Smooth muscle cell (in vitro differentiated cells): Measurements from ENCODE around the gene TMEM245. TPM values are rescaled to one million over a fixed set of nuclear protein-coding genes. Genes with fewer than 3 reads are reported as not detected.
A peak's percentile ranks its signal among the peaks of the same experiment; 100 is the strongest.

Experiments
- DNase-seq: peaks from one replicate; lab custom pipeline; 2025; ENCODE audit not compliant: unreplicated experiment; lab: John Stamatoyannopoulos, UW
- H2AFZ ChIP-seq: fragments of 200-600 bp; sonication (generic); 2 replicates; pipeline ENCODE4 v1.6.0; 2016; ENCODE audit warnings: antibody characterized with exemption, low read depth, mild to moderate bottlenecking
- H3F3A ChIP-seq: fragments of 200-600 bp; sonication (generic); 2 replicates; pipeline ENCODE4 v1.6.0; 2017; ENCODE audit warnings: antibody characterized with exemption, low read depth
- H3K27ac ChIP-seq: fragments of 200-600 bp; sonication (generic); 2 replicates; pipeline ENCODE4 v1.5.1; 2016; ENCODE audit warnings: low read depth, mild to moderate bottlenecking
- H3K27me3 ChIP-seq: fragments of 200-600 bp; sonication (generic); 2 replicates; pipeline ENCODE4 v1.6.1; 2016; ENCODE audit warnings: low read depth, mild to moderate bottlenecking
- H3K36me3 ChIP-seq: fragments of 200-600 bp; sonication (generic); 2 replicates; pipeline ENCODE4 v1.5.1; 2016; ENCODE audit warnings: low read depth
- H3K4me1 ChIP-seq: fragments of 200-600 bp; sonication (generic); 2 replicates; pipeline ENCODE4 v1.5.1; 2016; ENCODE audit warnings: low read depth
- H3K4me2 ChIP-seq: fragments of 200-600 bp; sonication (generic); 2 replicates; pipeline ENCODE4 v1.6.0; 2016; ENCODE audit warnings: mild to moderate bottlenecking
- H3K4me3 ChIP-seq: fragments of 200-600 bp; sonication (generic); 2 replicates; pipeline ENCODE4 v1.5.1; 2016; ENCODE audit warnings: mild to moderate bottlenecking
- H3K79me2 ChIP-seq: fragments of 200-600 bp; sonication (generic); 2 replicates; pipeline ENCODE4 v1.6.0; 2016; ENCODE audit warnings: low read depth, mild to moderate bottlenecking
- H3K9ac ChIP-seq: fragments of 200-600 bp; sonication (generic); 2 replicates; pipeline ENCODE4 v1.6.0; 2016; ENCODE audit warnings: low read depth
- H3K9me3 ChIP-seq: fragments of 200-600 bp; sonication (generic); replicated peaks from 2 replicates; pipeline ENCODE4 v1.5.1; 2016; ENCODE audit warnings: low read depth
- H4K20me1 ChIP-seq: fragments of 200-600 bp; sonication (generic); 2 replicates; pipeline ENCODE4 v1.6.0; 2016; ENCODE audit warnings: low read depth
- CTCF ChIP-seq: fragments of 200-600 bp; sonication (generic); IDR thresholded peaks from 2 replicates; pipeline ENCODE4 v1.5.1; 2017; ENCODE audit warnings: borderline replicate concordance, mild to moderate bottlenecking, antibody characterized with exemption; ENCODE audit not compliant: insufficient read depth, poor library complexity, severe bottlenecking
- WGBS: methylation state at CpG from one replicate; pipeline ENCODE4 v1.1.7; 2016; ENCODE audit warnings: low lambda C conversion rate; 5-methylcytosine and 5-hydroxymethylcytosine counted together
- polyA plus RNA-seq: library from polyadenylated mRNA; unstranded; fragments of >200 nt; fragmentation: Nextera tagmentation; extraction: Ambion mirVana; gene quantifications from 2 replicates; pipeline ENCODE4 v1.2.1, GENCODE V29; 2016
- total RNA-seq: library from RNA; depleted of rRNA; stranded (reverse); fragments of >200 nt; gene quantifications from 2 replicates; pipeline ENCODE4 v1.2.3, GENCODE V29; 2014

Gene TMEM245
- total and polyA plus RNA-seq, 2 experiments from 2014 or later = 16.3 to 39.7 TPM

GRCh38 chr9:109122726-109123621 is 3.2 kb upstream of the TMEM245 start:
- H4K20me1 ChIP-seq = peaks cover 13% of the 10 kb centered on the region
- H3K9me3 ChIP-seq = no peaks in the 10 kb centered on the region
- no peak overlapping the region for H2AFZ ChIP-seq
- H3K9ac ChIP-seq = no peak overlapping the region
- H3K36me3 ChIP-seq = no peaks in the 10 kb centered on the region
- H3K27ac ChIP-seq = no peak overlapping the region
- no peak overlapping the region for H3K4me3 ChIP-seq
- 81% methylated on average over 12 of the region's 12 CpGs for WGBS
- H3K27me3 ChIP-seq = no peaks in the 10 kb centered on the region
- no peak for DNase-seq
- peaks cover 3% of the 10 kb centered on the region for H3F3A ChIP-seq
- H3K4me1 ChIP-seq = peaks cover 15% of the 10 kb centered on the region
- H3K79me2 ChIP-seq = peaks cover 11% of the 10 kb centered on the region
- TF ChIP-seq CTCF = no peak
- no peak overlapping the region for H3K4me2 ChIP-seq

GRCh38 chr9:109121232-109121796 is 1.6 kb upstream of the TMEM245 start:
- peaks cover 24% of the 10 kb centered on the region for H3K4me1 ChIP-seq
- H3K4me3 ChIP-seq = no peak overlapping the region
- peaks cover 30% of the 10 kb centered on the region for H4K20me1 ChIP-seq
- no peak overlapping the region for H3K4me2 ChIP-seq
- no peaks in the 10 kb centered on the region for H3K9me3 ChIP-seq
- no peak overlapping the region for H3K27ac ChIP-seq
- no peak overlapping the region for H2AFZ ChIP-seq
- no peaks in the 10 kb centered on the region for H3K27me3 ChIP-seq
- 70% methylated on average over 11 of the region's 11 CpGs for WGBS
- no peak for TF ChIP-seq CTCF
- DNase-seq = no peak
- peaks cover 3% of the 10 kb centered on the region for H3F3A ChIP-seq
- H3K79me2 ChIP-seq = peaks cover 26% of the 10 kb centered on the region
- no peak overlapping the region for H3K9ac ChIP-seq
- no peaks in the 10 kb centered on the region for H3K36me3 ChIP-seq

- Histone ChIP-seq H2AFZ (peak overlapping the region; percentile 33), H3K79me2 (peaks cover 36% of the 10 kb centered on the region), H3K4me1 (peaks cover 24% of the 10 kb centered on the region), H4K20me1 (peaks cover 40% of the 10 kb centered on the region), H3K4me2 (peak overlapping the region; percentile 82), H3K36me3 (no peaks in the 10 kb centered on the region), H3K9ac (no peak overlapping the region), H3K4me3 (peak overlapping the region; percentile 72), H3K27me3 (no peaks in the 10 kb centered on the region), H3K9me3 (no peaks in the 10 kb centered on the region), H3K27ac (no peak overlapping the region), H3F3A (peaks cover 3% of the 10 kb centered on the region)
- TF ChIP-seq CTCF = no peak
- no peak for DNase-seq
- whole genome bisulfite sequencing = 19% methylated on average over 13 of the region's 13 CpGs
Measured at GRCh38 chr9:109120204-109120789, 550 bp upstream of the TMEM245 start.
